ENCODE data around the gene IFRD2.

GRCh38 chr3:50314816-50315215 is 22.6 kb upstream of the IFRD2 start:
- TF ChIP-seq EP300 (IDR thresholded peaks at IDR 0.05) (no peak), POLR2A (IDR thresholded peaks at IDR 0.05) (no peak), POLR2AphosphoS5 (IDR thresholded peaks at IDR 0.05) (no peak)
- TF ChIP-seq, protein P1, sequence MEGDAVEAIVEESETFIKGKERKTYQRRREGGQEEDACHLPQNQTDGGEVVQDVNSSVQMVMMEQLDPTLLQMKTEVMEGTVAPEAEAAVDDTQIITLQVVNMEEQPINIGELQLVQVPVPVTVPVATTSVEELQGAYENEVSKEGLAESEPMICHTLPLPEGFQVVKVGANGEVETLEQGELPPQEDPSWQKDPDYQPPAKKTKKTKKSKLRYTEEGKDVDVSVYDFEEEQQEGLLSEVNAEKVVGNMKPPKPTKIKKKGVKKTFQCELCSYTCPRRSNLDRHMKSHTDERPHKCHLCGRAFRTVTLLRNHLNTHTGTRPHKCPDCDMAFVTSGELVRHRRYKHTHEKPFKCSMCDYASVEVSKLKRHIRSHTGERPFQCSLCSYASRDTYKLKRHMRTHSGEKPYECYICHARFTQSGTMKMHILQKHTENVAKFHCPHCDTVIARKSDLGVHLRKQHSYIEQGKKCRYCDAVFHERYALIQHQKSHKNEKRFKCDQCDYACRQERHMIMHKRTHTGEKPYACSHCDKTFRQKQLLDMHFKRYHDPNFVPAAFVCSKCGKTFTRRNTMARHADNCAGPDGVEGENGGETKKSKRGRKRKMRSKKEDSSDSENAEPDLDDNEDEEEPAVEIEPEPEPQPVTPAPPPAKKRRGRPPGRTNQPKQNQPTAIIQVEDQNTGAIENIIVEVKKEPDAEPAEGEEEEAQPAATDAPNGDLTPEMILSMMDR (IDR thresholded peaks at IDR 0.05), result no peak

All from sigmoid colon (tissue), 4 donors.